ENCODE results near the gene ZNF439. TPM values are rescaled to one million over a fixed set of nuclear protein-coding genes. Genes with fewer than 3 reads are reported as not detected.

The ZNF439 gene
- total RNA-seq, 1 experiment from 2014 or later = 3.3 TPM

GRCh38 chr19:11807099-11807380 is 41.5 kb upstream of the ZNF439 start:
- Histone ChIP-seq H2BK120ac (ENCODE audit: low read depth, low read length, poor library complexity, severe bottlenecking) (no peak overlapping the region), H3K27me3 (ENCODE audit: insufficient read depth, low read length) (no peaks in the 10 kb centered on the region; the same call in 1 of the 2 replicates), H3K4ac (ENCODE audit: low read depth, low read length) (no peak overlapping the region), H3K9ac (ENCODE audit: extremely low read depth, insufficient read length, low read length) (no peak overlapping the region), H3K14ac (ENCODE audit: insufficient read depth, low read length) (no peak overlapping the region), H4K5ac (ENCODE audit: insufficient read length, low read depth, low read length) (no peak overlapping the region), H3K27ac (ENCODE audit: insufficient read length, low read depth, low read length) (no peak overlapping the region), H4K8ac (replicated peaks; ENCODE audit: insufficient read length, low read depth, low read length) (no peak overlapping the region), H2BK12ac (ENCODE audit: insufficient read length, low read depth, low read length) (no peak overlapping the region), H2AFZ (ENCODE audit: low read length) (no peak overlapping the region), H3K23ac (ENCODE audit: insufficient read length, low read depth, low read length) (no peak overlapping the region), H3K4me2 (ENCODE audit: insufficient read depth, insufficient read length, low read length) (no peak overlapping the region), H3K79me2 (ENCODE audit: insufficient read depth, low read length) (no peaks in the 10 kb centered on the region), H3K18ac (ENCODE audit: insufficient read length, low read depth, low read length) (no peak overlapping the region), H3K79me1 (ENCODE audit: insufficient read depth, low read depth, low read length, poor library complexity, severe bottlenecking) (no peaks in the 10 kb centered on the region), H2BK5ac (ENCODE audit: insufficient read length, low read length) (no peak overlapping the region), H3T11ph (ENCODE audit: low read length) (no peak overlapping the region), H2BK15ac (ENCODE audit: low read depth, low read length) (no peak overlapping the region), H3K4me1 (ENCODE audit: insufficient read depth, low read length) (no peaks in the 10 kb centered on the region), H3K9me3 (ENCODE audit: control insufficient read depth, low read depth, low read length) (peaks cover 12% of the 10 kb centered on the region), H3K56ac (ENCODE audit: insufficient read length, low read depth, low read length) (no peak overlapping the region), H4K20me1 (ENCODE audit: control insufficient read depth, insufficient read depth, insufficient read length) (no peaks in the 10 kb centered on the region), H2BK20ac (ENCODE audit: low read depth, low read length, poor library complexity, severe bottlenecking) (no peak overlapping the region), H2AK5ac (ENCODE audit: insufficient read length, low read length) (no peak overlapping the region), H3K23me2 (ENCODE audit: insufficient read length, low read depth, low read length, poor library complexity, severe bottlenecking) (no peaks in the 10 kb centered on the region), H4K91ac (ENCODE audit: insufficient read length, low read depth, low read length) (no peak overlapping the region)
- H3K4me1 Mint-ChIP-seq = no peaks in the 10 kb centered on the region
- no peak overlapping the region for H3K27ac Mint-ChIP-seq
- H3K36me3 Mint-ChIP-seq (ENCODE audit: insufficient read depth in 1 of 3, low read depth in 3 of 3) = peaks cover 18 to 26% (median 26%) of the 10 kb centered on the region in 3 experiments; a peak in 6 of 7 replicates
- WGBS (ENCODE audit: extremely low coverage, insufficient read length, low lambda C conversion rate) = no CpG with 5 or more reads among the region's 2 CpGs
- TF ChIP-seq, protein P1, sequence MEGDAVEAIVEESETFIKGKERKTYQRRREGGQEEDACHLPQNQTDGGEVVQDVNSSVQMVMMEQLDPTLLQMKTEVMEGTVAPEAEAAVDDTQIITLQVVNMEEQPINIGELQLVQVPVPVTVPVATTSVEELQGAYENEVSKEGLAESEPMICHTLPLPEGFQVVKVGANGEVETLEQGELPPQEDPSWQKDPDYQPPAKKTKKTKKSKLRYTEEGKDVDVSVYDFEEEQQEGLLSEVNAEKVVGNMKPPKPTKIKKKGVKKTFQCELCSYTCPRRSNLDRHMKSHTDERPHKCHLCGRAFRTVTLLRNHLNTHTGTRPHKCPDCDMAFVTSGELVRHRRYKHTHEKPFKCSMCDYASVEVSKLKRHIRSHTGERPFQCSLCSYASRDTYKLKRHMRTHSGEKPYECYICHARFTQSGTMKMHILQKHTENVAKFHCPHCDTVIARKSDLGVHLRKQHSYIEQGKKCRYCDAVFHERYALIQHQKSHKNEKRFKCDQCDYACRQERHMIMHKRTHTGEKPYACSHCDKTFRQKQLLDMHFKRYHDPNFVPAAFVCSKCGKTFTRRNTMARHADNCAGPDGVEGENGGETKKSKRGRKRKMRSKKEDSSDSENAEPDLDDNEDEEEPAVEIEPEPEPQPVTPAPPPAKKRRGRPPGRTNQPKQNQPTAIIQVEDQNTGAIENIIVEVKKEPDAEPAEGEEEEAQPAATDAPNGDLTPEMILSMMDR (conservative IDR thresholded peaks at IDR 0.05) = no peak
- no peak overlapping the region for H3K4me3 Mint-ChIP-seq
- H3K9me3 Mint-ChIP-seq = peaks cover 44 to 52% of the 10 kb centered on the region in 2 experiments
- no peak for DNase-seq
- H3K27me3 Mint-ChIP-seq (ENCODE audit: low read depth) = peaks cover 60% of the 10 kb centered on the region
